Islet of Langerhans (tissue), 1 donor: ENCODE data around the gene DLG2.

Experiments used
- FAIRE-seq: peaks from one replicate; lab custom pipeline; 2011; peaks lifted over from hg19 to GRCh38; lab: Jason Lieb, UNC

Gene DLG2

GRCh38 chr11:84173078-84173477 lies 1454.1 kb downstream of the DLG2 start:
- FAIRE-seq, result no peak

- FAIRE-seq, result no peak
Measured at GRCh38 chr11:84165139-84165538, 1462.0 kb downstream of the DLG2 start.

GRCh38 chr11:84164728-84165127 lies 1462.4 kb downstream of the DLG2 start:
- FAIRE-seq, result peak; percentile 74

- FAIRE-seq, result no peak
Measured at GRCh38 chr11:84163116-84163515, 1464.0 kb downstream of the DLG2 start.

- FAIRE-seq, result no peak
Measured at GRCh38 chr11:84157639-84158038, 1469.5 kb downstream of the DLG2 start.

GRCh38 chr11:84146826-84147225 lies 1480.3 kb downstream of the DLG2 start:
- FAIRE-seq, result no peak

- peak; percentile 92 for FAIRE-seq
Measured at GRCh38 chr11:84145616-84146185, 1481.4 kb downstream of the DLG2 start.

GRCh38 chr11:84144531-84144930 lies 1482.6 kb downstream of the DLG2 start:
- no peak for FAIRE-seq

- FAIRE-seq, result no peak
Measured at GRCh38 chr11:84142411-84142810, 1484.7 kb downstream of the DLG2 start.

- peak; percentile 49 for FAIRE-seq
Measured at GRCh38 chr11:84140386-84141169, 1486.6 kb downstream of the DLG2 start.

- no peak for FAIRE-seq
Measured at GRCh38 chr11:84137960-84138359, 1489.2 kb downstream of the DLG2 start.

GRCh38 chr11:84137505-84137904 lies 1489.6 kb downstream of the DLG2 start:
- FAIRE-seq, result no peak

- no peak for FAIRE-seq
Measured at GRCh38 chr11:84136926-84137325, 1490.2 kb downstream of the DLG2 start.

- FAIRE-seq, result peak; percentile 49
Measured at GRCh38 chr11:84130646-84131427, 1496.3 kb downstream of the DLG2 start.

GRCh38 chr11:84129961-84130576 lies 1497.1 kb downstream of the DLG2 start:
- FAIRE-seq, result no peak

GRCh38 chr11:84128840-84129239 lies 1498.3 kb downstream of the DLG2 start:
- FAIRE-seq, result no peak

GRCh38 chr11:84117394-84117793 lies 1509.8 kb downstream of the DLG2 start:
- FAIRE-seq, result no peak

- no peak for FAIRE-seq
Measured at GRCh38 chr11:84106541-84106940, 1520.6 kb downstream of the DLG2 start.

- FAIRE-seq, result no peak
Measured at GRCh38 chr11:84105148-84105547, 1522.0 kb downstream of the DLG2 start.

GRCh38 chr11:84103096-84103495 lies 1524.0 kb downstream of the DLG2 start:
- FAIRE-seq, result no peak

- no peak for FAIRE-seq
Measured at GRCh38 chr11:84097186-84097585, 1530.0 kb downstream of the DLG2 start.

- no peak for FAIRE-seq
Measured at GRCh38 chr11:84091212-84091986, 1535.7 kb downstream of the DLG2 start.
